ENCODE measurements around the gene EGFL8.
"Not testable (repeated sequence)": the region's sequence is repeated elsewhere in the genome, so short reads cannot be mapped to it uniquely, and the experiment has no call there.

EGFL8 gene

GRCh38 chr6:32198345-32198696, 33.9 kb downstream of the EGFL8 start:
- no peak for DNase-seq

GRCh38 chr6:32198866-32199265, 34.5 kb downstream of the EGFL8 start:
- DNase-seq, result no peak

- DNase-seq, result no peak
These were observed 36.5 kb downstream of the EGFL8 start for GRCh38 chr6:32200711-32201475.

GRCh38 chr6:32202186-32202585, 37.8 kb downstream of the EGFL8 start:
- no peak for DNase-seq

GRCh38 chr6:32203426-32204267, 39.3 kb downstream of the EGFL8 start:
- peak in 1 of 2 experiments; percentile 17 for DNase-seq

- no peak for DNase-seq
These were observed 39.9 kb downstream of the EGFL8 start for GRCh38 chr6:32204268-32204715.

- DNase-seq, result no peak
These were observed 44.6 kb downstream of the EGFL8 start for GRCh38 chr6:32208996-32209395.

GRCh38 chr6:32210191-32210601, 45.8 kb downstream of the EGFL8 start:
- no peak for DNase-seq

GRCh38 chr6:32211432-32211831, 47.0 kb downstream of the EGFL8 start:
- not testable (repeated sequence) for DNase-seq

GRCh38 chr6:32212076-32212760, 47.8 kb downstream of the EGFL8 start:
- no peak for DNase-seq

GRCh38 chr6:32213649-32214048, 49.3 kb downstream of the EGFL8 start:
- DNase-seq, result no peak

- DNase-seq, result no peak
These were observed 49.7 kb downstream of the EGFL8 start for GRCh38 chr6:32214126-32214525.

GRCh38 chr6:32215617-32216016, 51.2 kb downstream of the EGFL8 start:
- no peak for DNase-seq

- no peak for DNase-seq
These were observed 51.9 kb downstream of the EGFL8 start for GRCh38 chr6:32216285-32216684.

- DNase-seq, result no peak
These were observed 52.6 kb downstream of the EGFL8 start for GRCh38 chr6:32216998-32217397.
